Measurements from ENCODE around the gene KIF16B.

- TF ChIP-seq ZNF565 (CRISPR knock-in tag; conservative IDR thresholded peaks at IDR 0.05; ENCODE audit: low read depth) (no peak), ZC3H10 (CRISPR knock-in tag; IDR thresholded peaks at IDR 0.05) (no peak), TOX (CRISPR knock-in tag; IDR thresholded peaks at IDR 0.05; ENCODE audit: borderline replicate concordance) (no peak)
These were observed 212.6 kb downstream of the KIF16B start for GRCh38 chr20:16360668-16361067.

Measured in SK-N-SH treated with all-trans-retinoic acid at 6 μM for 48 hours (cell line).